ENCODE measurements around the gene TCERG1L. TPM values are rescaled to one million over a fixed set of nuclear protein-coding genes. Genes with fewer than 3 reads are reported as not detected.

TCERG1L gene
- total RNA-seq, 4 donors from 2014 or later: 0.12 TPM; not detected in 3

DNA sequence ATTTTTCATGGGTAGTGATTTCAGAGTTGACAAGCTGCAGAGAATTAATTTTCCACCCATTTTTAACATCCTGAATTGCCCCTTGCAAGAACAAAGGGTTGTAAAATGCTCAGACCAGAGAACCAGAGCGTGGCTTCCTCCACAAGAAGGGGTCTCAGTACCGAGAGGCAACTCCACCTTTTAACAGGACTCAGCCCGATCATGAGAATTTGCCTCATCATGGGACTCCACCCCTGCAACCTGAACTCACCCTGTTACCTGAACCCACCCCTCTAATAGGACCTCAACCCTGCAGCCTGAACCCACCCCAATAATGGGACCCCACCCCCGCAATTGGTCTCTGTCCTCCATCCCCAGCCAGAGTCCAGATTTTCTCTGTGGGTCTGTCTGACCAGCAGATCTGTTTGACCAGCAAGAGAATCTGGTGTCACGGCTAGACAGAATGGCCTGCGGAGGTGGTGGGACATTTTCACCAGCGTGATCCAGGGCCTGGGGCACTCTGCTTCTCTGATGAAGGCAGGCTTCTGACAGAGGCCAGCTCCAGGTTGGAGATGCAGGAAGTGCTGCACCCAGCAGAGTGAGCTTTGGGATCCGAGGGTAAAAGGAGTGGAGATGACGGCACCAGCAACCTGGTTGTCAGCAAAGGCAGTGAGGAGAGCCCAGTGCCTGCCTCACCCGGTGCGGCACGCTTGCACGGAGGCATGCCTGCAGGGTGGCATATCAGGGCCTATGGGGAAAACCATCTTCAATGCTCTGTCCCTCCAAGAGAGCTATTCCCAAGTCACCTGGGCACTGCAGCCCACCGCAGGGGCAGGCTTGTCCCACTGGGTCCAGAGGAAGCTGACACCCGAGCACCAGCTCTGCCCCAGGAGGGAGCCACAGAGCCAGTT is 136.6 kb downstream of the TCERG1L start:
- Histone ChIP-seq H3K4me1 (no peaks in the 10 kb centered on the region), H3K27me3 (peaks cover 56% of the 10 kb centered on the region), H3K4me3 (no peak overlapping the region), H3K36me3 (no peaks in the 10 kb centered on the region), H3K27ac (no peak overlapping the region), H3K9me3 (no peaks in the 10 kb centered on the region)
- WGBS, 2 donors (ENCODE audit: low coverage in 1 of 2): 54 to 64% methylated on average over 5 of the region's 15 CpGs
- TF ChIP-seq POLR2A (IDR thresholded peaks at IDR 0.05): no peak
- TF ChIP-seq, protein P1, sequence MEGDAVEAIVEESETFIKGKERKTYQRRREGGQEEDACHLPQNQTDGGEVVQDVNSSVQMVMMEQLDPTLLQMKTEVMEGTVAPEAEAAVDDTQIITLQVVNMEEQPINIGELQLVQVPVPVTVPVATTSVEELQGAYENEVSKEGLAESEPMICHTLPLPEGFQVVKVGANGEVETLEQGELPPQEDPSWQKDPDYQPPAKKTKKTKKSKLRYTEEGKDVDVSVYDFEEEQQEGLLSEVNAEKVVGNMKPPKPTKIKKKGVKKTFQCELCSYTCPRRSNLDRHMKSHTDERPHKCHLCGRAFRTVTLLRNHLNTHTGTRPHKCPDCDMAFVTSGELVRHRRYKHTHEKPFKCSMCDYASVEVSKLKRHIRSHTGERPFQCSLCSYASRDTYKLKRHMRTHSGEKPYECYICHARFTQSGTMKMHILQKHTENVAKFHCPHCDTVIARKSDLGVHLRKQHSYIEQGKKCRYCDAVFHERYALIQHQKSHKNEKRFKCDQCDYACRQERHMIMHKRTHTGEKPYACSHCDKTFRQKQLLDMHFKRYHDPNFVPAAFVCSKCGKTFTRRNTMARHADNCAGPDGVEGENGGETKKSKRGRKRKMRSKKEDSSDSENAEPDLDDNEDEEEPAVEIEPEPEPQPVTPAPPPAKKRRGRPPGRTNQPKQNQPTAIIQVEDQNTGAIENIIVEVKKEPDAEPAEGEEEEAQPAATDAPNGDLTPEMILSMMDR (IDR thresholded peaks at IDR 0.05): no peak
- TF ChIP-seq POLR2AphosphoS5 (IDR thresholded peaks at IDR 0.05): no peak
- no peak for ATAC-seq

DNA sequence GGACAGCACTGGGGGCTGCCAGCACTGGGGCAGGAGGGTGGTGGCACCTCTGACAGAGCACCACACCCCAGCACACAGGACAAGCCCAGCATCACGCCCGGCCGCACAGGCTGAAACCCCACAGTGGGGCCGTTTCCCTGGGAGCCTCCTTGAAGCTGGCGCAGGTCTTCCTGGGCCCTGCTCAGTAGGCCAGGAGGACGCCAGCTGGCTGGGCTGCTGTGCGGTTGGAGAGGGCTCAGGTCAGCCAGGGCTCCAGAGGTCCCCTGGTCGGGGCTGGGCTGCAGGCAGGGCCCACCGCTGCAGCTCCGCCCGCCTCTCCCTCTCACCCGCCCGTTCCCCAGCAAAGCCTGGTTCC is 137.3 kb downstream of the TCERG1L start:
- WGBS, 2 donors (ENCODE audit: low coverage in 1 of 2): 31% methylated on average over 3 of the region's 13 CpGs; no CpG with 5 or more reads in 1 of the 2 donors
- H3K4me1 ChIP-seq: no peaks in the 10 kb centered on the region
- ATAC-seq: no peak
- no peaks in the 10 kb centered on the region for H3K36me3 ChIP-seq
- no peak overlapping the region for H3K4me3 ChIP-seq
- no peak for TF ChIP-seq EP300 (IDR thresholded peaks at IDR 0.05)
- no peak for TF ChIP-seq POLR2AphosphoS5 (IDR thresholded peaks at IDR 0.05)
- no peak for TF ChIP-seq POLR2A (IDR thresholded peaks at IDR 0.05)
- TF ChIP-seq, protein P1 (IDR thresholded peaks at IDR 0.05): no peak
- H3K27me3 ChIP-seq: peaks cover 49% of the 10 kb centered on the region
- H3K9me3 ChIP-seq: no peaks in the 10 kb centered on the region
- no peak overlapping the region for H3K27ac ChIP-seq

DNA sequence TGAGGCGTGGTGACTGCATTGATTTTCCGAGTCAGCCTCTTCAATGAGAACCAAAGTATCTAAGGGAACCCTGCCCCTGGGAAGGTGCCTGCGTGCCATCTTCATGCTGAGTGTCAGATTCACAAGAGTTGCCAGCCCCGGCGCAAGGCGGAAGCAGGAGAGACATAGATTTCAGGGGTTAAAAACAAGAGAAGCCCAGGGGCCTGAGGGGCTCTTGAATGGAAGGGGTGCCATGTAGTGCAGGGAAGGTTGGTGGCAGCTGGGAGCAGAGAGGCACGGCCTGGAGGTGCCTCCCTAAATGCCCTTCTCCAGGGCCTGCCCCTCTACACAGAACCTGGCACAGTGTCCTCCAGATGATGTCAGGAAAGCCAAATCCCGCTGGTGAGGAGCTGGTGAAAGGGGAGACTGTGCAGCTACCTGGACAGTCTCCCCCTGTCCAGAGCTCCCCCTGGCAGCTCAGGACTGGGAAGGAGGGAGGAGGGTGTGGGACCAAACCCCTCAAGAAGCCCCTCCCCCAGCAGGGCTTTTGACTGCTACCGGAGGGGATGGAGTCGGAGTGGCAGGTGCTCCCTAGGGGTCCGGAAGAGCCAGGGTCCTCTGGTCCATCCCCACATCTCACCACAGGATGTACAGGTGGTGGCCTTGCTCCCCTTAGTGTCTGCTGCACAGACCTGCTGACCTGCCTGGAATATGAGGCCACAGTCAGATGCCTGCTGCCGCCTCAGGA is 137.9 kb downstream of the TCERG1L start:
- WGBS, 2 donors (ENCODE audit: low coverage in 1 of 2): 91 to 93% methylated on average over 6 to 8 of the region's 12 CpGs
- H3K27ac ChIP-seq: no peak overlapping the region

DNA sequence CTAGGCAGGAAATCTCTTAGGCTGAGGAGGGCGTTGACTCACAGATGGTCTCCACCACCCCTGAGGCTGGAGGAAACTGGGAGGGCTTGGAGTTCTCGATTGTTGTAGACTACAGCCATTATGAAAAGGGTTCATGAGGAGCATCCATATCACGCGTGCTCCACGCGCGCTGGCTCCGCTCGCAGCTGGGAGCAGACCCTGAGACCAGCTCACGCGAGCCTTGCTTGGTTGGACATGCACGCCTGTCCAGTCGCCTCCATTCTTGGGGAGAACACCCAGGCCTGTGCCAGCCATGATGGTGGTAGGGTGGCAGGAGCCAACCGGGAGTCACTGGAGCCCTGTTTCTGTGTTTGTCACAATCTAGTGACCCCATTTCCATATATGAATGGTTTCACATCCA is 139.1 kb downstream of the TCERG1L start:
- H3K4me1 ChIP-seq: no peaks in the 10 kb centered on the region
- no peaks in the 10 kb centered on the region for H3K9me3 ChIP-seq
- no peak overlapping the region for H3K27ac ChIP-seq
- ATAC-seq: no peak
- H3K36me3 ChIP-seq: no peaks in the 10 kb centered on the region
- H3K27me3 ChIP-seq: peaks cover 44% of the 10 kb centered on the region
- 63 to 86% methylated on average over 2 to 9 of the region's 14 CpGs for WGBS, 2 donors (ENCODE audit: low coverage in 1 of 2)
- no peak for TF ChIP-seq POLR2A (IDR thresholded peaks at IDR 0.05)
- TF ChIP-seq POLR2AphosphoS5 (IDR thresholded peaks at IDR 0.05): no peak
- TF ChIP-seq EP300 (IDR thresholded peaks at IDR 0.05): no peak
- TF ChIP-seq, protein P1 (IDR thresholded peaks at IDR 0.05): no peak
- H3K4me3 ChIP-seq: no peak overlapping the region

More for the DNA sequence above, 137.9 kb downstream of the TCERG1L start:
- Histone ChIP-seq H3K4me3 (no peak overlapping the region), H3K9me3 (no peaks in the 10 kb centered on the region), H3K4me1 (no peaks in the 10 kb centered on the region), H3K27me3 (peaks cover 46% of the 10 kb centered on the region), H3K36me3 (no peaks in the 10 kb centered on the region)
- ATAC-seq: no peak
- TF ChIP-seq, protein P1 (IDR thresholded peaks at IDR 0.05): no peak
- no peak for TF ChIP-seq POLR2A (IDR thresholded peaks at IDR 0.05)
- TF ChIP-seq POLR2AphosphoS5 (IDR thresholded peaks at IDR 0.05): no peak
- no peak for TF ChIP-seq EP300 (IDR thresholded peaks at IDR 0.05)

Data from gastroesophageal sphincter (tissue), 4 donors.